Thyroid gland (tissue), 4 donors: ENCODE measurements around the gene COL28A1. TPM values are rescaled to one million over a fixed set of nuclear protein-coding genes. Genes with fewer than 3 reads are reported as not detected.
A peak's percentile ranks its signal among the peaks of the same experiment; 100 is the strongest.

Experiments
- DNase-seq, 2 donors: peaks; one replicate each; pipeline ENCODE4 v3.0.0-alpha.2; 2019
- H3K27ac ChIP-seq, 3 donors: fragments of 200-600 bp; sonication (generic); 1 replicate in 2 of 3; 2 replicates in 1 of 3; pipeline ENCODE4 v1.5.1; 2016 to 2019; ENCODE audit warnings: mild to moderate bottlenecking in 1 of 3, moderate library complexity in 1 of 3
- H3K27me3 ChIP-seq: fragments of 200-600 bp; sonication (generic); one replicate; pipeline ENCODE4 v1.5.1; 2019
- H3K36me3 ChIP-seq, 2 donors: fragments of 200-600 bp; sonication (generic); one replicate each; pipeline ENCODE4 v1.5.1; 2016 to 2019
- H3K4me1 ChIP-seq, 2 donors: fragments of 200-600 bp; sonication (generic); one replicate each; pipeline ENCODE4 v1.5.1; 2017 to 2019
- H3K4me3 ChIP-seq, 3 donors: fragments of 200-600 bp; sonication (generic); replicated peaks in 1 of 3; 1 replicate in 2 of 3; 2 replicates in 1 of 3; pipeline ENCODE4 v1.5.1; 2016; ENCODE audit warnings: mild to moderate bottlenecking in 1 of 3
- H3K9me3 ChIP-seq: fragments of 200-600 bp; sonication (generic); one replicate; pipeline ENCODE4 v1.5.1; 2017
- POLR2A ChIP-seq, 2 donors: fragments of 450-650 bp; IDR thresholded peaks; one replicate each; pipeline ENCODE4 v1.6.1; 2017; ENCODE audit warnings: antibody characterized with exemption in 2 of 2, mild to moderate bottlenecking in 2 of 2, moderate library complexity in 1 of 2
- WGBS, 2 donors: methylation state at CpG; one replicate each; pipeline ENCODE4 v1.1.5; 2017; 5-methylcytosine and 5-hydroxymethylcytosine counted together
- intact Hi-C: fragments of 100-400 bp; cut with DNase I; formaldehyde crosslinking; loops from one replicate; pipeline ENCODE4 v1.15.1; 2023
- total RNA-seq, 4 donors: library from RNA; depleted of rRNA; stranded (reverse); fragments of >200 nt; gene quantifications; one replicate each; pipeline ENCODE4 v1.2.3, GENCODE V29; 2016
- TF ChIP-seq, protein P1 (sequence below), 6 experiments: fragments of 200-600 bp in 3 of 6; fragments of 450-650 bp in 3 of 6; sonication (generic) in 3 of 6; IDR thresholded peaks; one replicate each; pipeline ENCODE4 v1.5.1; 2016 to 2019; ENCODE audit warnings: antibody characterized with exemption in 6 of 6, mild to moderate bottlenecking in 2 of 6, inconsistent platforms in 1 of 6, moderate library complexity in 1 of 6

The COL28A1 gene
- total RNA-seq, 4 donors from 2014 or later, result 0.54 to 1.9 (median 0.97) TPM

DNA sequence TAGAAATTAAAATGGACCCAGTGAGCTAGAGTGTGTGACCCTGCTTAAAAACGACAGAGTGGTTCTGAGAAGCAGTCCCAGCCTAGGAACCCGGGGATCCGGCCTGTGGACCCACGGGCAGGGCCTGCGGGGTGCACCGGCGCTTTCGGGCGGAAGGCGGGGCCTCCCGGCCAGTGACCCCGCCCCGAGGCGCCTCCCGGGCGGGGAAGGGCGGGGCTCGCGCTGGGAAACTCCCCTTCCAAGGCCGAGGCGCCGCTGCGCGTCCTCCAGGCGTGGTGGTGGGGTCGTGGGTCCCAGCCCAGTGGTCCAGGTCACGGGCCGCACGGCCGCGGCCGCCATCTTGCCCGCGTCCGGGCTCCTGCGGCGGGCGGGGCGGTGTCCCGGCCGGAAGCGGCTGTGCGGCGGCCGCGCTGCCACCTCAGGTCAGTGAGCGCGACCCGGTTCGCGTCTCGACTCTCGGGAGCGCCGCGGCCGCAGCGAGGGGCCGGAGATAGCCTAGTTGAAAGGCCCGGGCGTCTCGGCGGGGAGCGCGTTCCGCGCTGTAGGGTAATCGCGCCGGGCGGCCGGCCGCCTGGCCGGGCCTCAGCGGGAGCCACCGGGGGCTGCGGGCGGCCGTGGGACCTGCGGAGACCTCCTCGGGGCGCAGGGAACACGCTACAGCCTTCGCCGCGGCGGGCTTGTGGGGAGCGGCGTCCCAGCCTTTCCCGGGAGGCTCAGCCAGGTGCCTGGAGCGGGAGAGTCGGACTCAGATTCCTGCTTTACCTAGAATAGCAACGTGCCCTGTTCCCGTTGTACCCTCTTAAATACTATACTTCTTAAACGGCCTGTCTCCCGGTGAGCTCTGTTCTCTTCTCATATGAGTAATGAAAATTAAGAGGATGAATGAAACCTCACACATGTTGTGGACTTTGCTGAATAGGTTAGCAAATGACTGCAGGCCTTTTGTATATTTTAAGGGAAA lies 31.3 kb upstream of the COL28A1 start, which contains the start of gene MIOS:
MIOS (plus strand) TSS at position 234 of the 961 bp plus-strand sequence. CDS start 5,592 bp downstream, outside the sequence.
- TF ChIP-seq, protein P1, sequence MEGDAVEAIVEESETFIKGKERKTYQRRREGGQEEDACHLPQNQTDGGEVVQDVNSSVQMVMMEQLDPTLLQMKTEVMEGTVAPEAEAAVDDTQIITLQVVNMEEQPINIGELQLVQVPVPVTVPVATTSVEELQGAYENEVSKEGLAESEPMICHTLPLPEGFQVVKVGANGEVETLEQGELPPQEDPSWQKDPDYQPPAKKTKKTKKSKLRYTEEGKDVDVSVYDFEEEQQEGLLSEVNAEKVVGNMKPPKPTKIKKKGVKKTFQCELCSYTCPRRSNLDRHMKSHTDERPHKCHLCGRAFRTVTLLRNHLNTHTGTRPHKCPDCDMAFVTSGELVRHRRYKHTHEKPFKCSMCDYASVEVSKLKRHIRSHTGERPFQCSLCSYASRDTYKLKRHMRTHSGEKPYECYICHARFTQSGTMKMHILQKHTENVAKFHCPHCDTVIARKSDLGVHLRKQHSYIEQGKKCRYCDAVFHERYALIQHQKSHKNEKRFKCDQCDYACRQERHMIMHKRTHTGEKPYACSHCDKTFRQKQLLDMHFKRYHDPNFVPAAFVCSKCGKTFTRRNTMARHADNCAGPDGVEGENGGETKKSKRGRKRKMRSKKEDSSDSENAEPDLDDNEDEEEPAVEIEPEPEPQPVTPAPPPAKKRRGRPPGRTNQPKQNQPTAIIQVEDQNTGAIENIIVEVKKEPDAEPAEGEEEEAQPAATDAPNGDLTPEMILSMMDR (IDR thresholded peaks at IDR 0.05), result no peak
- peak in 1 of 2 donors; percentile 84 for TF ChIP-seq POLR2A (IDR thresholded peaks at IDR 0.05)
- Histone ChIP-seq H3K27me3 (no peaks in the 10 kb centered on the region), H3K4me3 (peak within 1 kb of the TSS; percentile 33 to 74 (median 48)), H3K4me1 (peaks cover 20 to 33% of the 10 kb centered on the region in 2 donors), H3K27ac (peak within 1 kb of the TSS; percentile 90 to 95 (median 94)), H3K9me3 (no peaks in the 10 kb centered on the region), H3K36me3 (no peaks in the 10 kb centered on the region)
- WGBS, 2 donors, result 1% methylated on average over 19 to 40 of the region's 96 CpGs
- DNase-seq, result peak; percentile 85 to 88
- intact Hi-C loops, result no loop called here

DNA sequence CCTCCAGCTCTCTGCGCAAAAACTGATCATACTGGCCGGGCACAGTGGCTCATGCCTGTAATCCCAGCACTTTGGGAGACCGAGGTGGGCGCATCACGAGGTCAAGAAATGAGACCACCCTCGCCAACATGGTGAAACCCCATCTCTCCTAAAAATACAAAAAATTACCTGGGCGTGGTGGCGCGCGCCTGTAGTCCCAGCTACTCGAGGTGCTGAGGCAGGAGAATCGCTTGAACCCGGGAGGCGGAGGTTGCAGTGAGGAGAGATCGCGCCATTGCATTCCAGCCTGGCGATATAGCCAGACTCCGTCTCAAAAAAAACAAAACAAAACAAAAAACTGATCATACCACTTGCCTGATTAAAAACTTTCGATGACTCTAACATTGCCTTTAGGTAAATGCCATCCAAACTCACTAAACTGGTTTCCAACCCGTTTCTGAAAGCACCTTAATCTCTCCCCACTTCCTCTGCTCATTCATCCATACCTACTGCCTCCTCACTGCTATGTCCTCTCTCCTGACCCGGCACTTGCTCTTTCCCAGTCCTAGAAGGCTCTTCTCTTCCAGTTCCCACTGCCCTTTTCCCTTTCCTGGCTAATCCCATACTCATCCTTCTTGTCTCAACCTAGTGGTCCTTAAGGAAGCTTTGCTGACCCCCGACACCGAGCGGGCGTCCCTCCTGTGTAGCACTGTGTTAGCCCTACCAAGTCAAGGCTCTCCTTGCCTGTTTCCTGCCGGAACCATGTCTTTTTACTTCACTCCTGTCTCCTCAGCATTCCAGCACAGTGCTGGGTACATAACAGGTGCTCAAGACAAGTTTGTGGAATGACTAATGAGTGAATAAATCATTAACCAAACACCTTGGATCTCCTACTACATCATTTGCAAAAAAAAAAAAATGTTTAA lies 30.3 kb upstream of the COL28A1 start:
- 80 to 82% methylated on average over 26 of the region's 26 CpGs for WGBS, 2 donors
- DNase-seq, result peak; percentile 21 to 23
- intact Hi-C loops, result no loop called here

DNA sequence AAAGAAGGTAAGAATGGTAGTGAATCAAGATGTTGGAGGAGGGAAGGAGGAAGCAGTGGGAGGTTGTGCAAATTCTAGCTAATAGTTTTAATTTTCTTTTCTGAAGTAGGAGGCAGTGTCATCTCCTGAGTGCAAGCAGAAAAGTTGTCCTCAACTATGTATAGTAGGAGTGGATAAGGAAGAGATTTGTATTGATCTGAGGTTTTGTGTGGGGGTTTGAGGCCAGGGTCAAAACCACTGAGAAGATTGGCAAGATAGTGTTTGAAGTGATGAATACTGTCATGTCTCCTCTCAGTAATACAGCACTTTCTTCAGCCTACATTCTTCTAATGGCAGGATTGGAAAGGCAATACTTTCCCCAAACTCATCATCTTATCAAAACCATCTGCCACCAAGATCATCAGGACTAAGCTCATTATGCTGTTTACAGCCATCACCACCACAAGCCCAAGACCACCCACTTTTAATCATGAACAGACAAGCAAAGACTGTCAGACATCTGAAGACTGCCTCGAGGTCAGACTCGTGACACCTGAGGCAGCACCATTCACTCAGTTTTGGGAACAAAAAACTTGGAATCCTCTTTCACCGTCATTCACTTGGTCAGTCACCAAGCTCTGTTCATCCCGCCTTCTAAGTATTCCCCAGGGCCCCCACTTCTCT lies 29.5 kb upstream of the COL28A1 start:
- no peak for DNase-seq
- H3K27me3 ChIP-seq, result no peaks in the 10 kb centered on the region
- H3K36me3 ChIP-seq, result no peaks in the 10 kb centered on the region
- 96 to 97% methylated on average over 4 of the region's 4 CpGs for WGBS, 2 donors
- no peaks in the 10 kb centered on the region for H3K9me3 ChIP-seq
- peak overlapping the region in 1 of 3 donors; percentile 95 for H3K27ac ChIP-seq
- no peak overlapping the region for H3K4me3 ChIP-seq
- peaks cover 20 to 33% of the 10 kb centered on the region in 2 donors for H3K4me1 ChIP-seq
- TF ChIP-seq, protein P1 (IDR thresholded peaks at IDR 0.05), result no peak
- TF ChIP-seq POLR2A (IDR thresholded peaks at IDR 0.05), result no peak
- intact Hi-C loops, result no loop called here

More for the DNA sequence above, 30.3 kb upstream of the COL28A1 start:
- H3K4me1 ChIP-seq, result peaks cover 20 to 33% of the 10 kb centered on the region in 2 donors
- H3K27ac ChIP-seq, result peak overlapping the region; percentile 90 to 95 (median 94)
- no peak for TF ChIP-seq POLR2A (IDR thresholded peaks at IDR 0.05)
- TF ChIP-seq, protein P1 (IDR thresholded peaks at IDR 0.05), result no peak
- no peaks in the 10 kb centered on the region for H3K36me3 ChIP-seq
- peak overlapping the region in 2 of 3 donors; percentile 33 to 74 for H3K4me3 ChIP-seq
- no peaks in the 10 kb centered on the region for H3K27me3 ChIP-seq
- H3K9me3 ChIP-seq, result no peaks in the 10 kb centered on the region

DNA sequence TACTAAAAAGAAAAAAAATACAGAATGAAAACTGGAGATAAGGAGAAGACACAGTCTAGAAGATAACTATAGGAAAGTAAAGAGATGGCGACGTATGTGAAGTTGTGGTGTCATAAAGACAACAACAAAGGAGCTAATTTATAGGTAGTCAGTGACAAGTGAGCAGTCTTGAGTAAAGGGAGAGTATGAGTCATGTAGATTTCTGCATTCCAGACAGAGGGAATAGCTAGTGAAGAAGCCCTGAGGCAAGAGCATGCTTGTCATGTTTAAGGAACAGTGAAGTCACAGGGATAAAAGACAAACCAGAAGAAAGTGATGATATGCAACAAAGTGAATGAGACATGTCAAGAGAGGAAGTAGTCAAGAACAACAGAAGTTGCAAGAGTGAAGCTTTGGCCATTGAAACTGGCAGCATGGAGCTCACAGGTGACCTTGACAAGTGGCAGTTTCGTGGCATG lies 28.7 kb upstream of the COL28A1 start:
- 95 to 97% methylated on average over 3 of the region's 3 CpGs for WGBS, 2 donors
- no peaks in the 10 kb centered on the region for H3K36me3 ChIP-seq
- no peak overlapping the region for H3K27ac ChIP-seq
- intact Hi-C loops, result no loop called here
- H3K4me3 ChIP-seq, result no peak overlapping the region
- no peaks in the 10 kb centered on the region for H3K9me3 ChIP-seq
- no peaks in the 10 kb centered on the region for H3K27me3 ChIP-seq
- peaks cover 20 to 31% of the 10 kb centered on the region in 2 donors for H3K4me1 ChIP-seq
- DNase-seq, result no peak
- TF ChIP-seq, protein P1 (IDR thresholded peaks at IDR 0.05), result no peak
- TF ChIP-seq POLR2A (IDR thresholded peaks at IDR 0.05), result no peak
